H1 (cell line): ENCODE measurements around the gene FRMD4A. TPM values are rescaled to one million over a fixed set of nuclear protein-coding genes. Genes with fewer than 3 reads are reported as not detected.

Source experiments
- ASH2L ChIP-seq: fragments of 200-600, 300-600 bp; sonication (generic); IDR thresholded peaks from one replicate; pipeline ENCODE4 v1.7.1; 2017; ENCODE audit warnings: low read length
- HDAC2 ChIP-seq, 2 experiments: fragments of 300-600 bp in 1 of 2; sonication (generic) in 1 of 2; IDR thresholded peaks; 2 replicates each; pipeline ENCODE4 v1.6.1; 2011 to 2012; ENCODE audit warnings: low read depth in 2 of 2, low read length in 2 of 2, mild to moderate bottlenecking in 2 of 2, moderate library complexity in 2 of 2, borderline replicate concordance in 1 of 2, inconsistent platforms in 1 of 2
- JUN ChIP-seq: IDR thresholded peaks from 2 replicates; pipeline ENCODE4 v1.6.1; 2011; ENCODE audit warnings: low read depth, mild to moderate bottlenecking, improper control_type of control experiment, low read length
- KDM4A ChIP-seq: IDR thresholded peaks from one replicate; pipeline ENCODE4 v1.7.1; 2012; ENCODE audit warnings: low read depth, mild to moderate bottlenecking, moderate library complexity, low read length, inconsistent platforms; ENCODE audit not compliant: severe bottlenecking
- NRF1 ChIP-seq: IDR thresholded peaks from 2 replicates; pipeline ENCODE4 v1.6.1; 2011; ENCODE audit warnings: mild to moderate bottlenecking, low read depth, low read length, improper control_type of control experiment
- PHF8 ChIP-seq: fragments of 200-600 bp; sonication (generic); conservative IDR thresholded peaks from 2 replicates; pipeline ENCODE4 v1.7.1; 2012; ENCODE audit warnings: low read depth, mild to moderate bottlenecking, inconsistent platforms, low read length, moderate library complexity
- RXRA ChIP-seq: IDR thresholded peaks from 2 replicates; pipeline ENCODE4 v1.6.1; 2011; ENCODE audit warnings: low read depth, mild to moderate bottlenecking, low read length, moderate library complexity; ENCODE audit not compliant: insufficient read depth
- SIN3A ChIP-seq, 2 experiments: IDR thresholded peaks in 1 of 2; conservative IDR thresholded peaks in 1 of 2; 2 replicates each; pipeline ENCODE4 v1.6.1; 2011 to 2012; ENCODE audit warnings: low read length in 2 of 2, improper control_type of control experiment in 1 of 2, low read depth in 1 of 2, mild to moderate bottlenecking in 1 of 2
- ZNF274 ChIP-seq: IDR thresholded peaks from 2 replicates; pipeline ENCODE4 v1.7.0; 2012; ENCODE audit warnings: low read length, borderline replicate concordance; ENCODE audit errors: extremely low read depth
- polyA plus RNA-seq, 7 experiments: library from polyadenylated mRNA; depleted of rRNA in 3 of 7; stranded (reverse) in 5 of 7; unstranded in 2 of 7; fragments of >200 nt in 5 of 7; fragments of 200-250 nt in 2 of 7; gene quantifications; 1 replicate in 5 of 7; 2 replicates in 1 of 7; 4 replicates in 1 of 7; pipeline versions ENCODE4 v1.2.1 to v1.2.3, GENCODE V29; 2011 to 2013; ENCODE audit warnings: missing spikeins in 2 of 7, mixed read lengths in 2 of 7
- total RNA-seq: library from RNA; stranded (reverse); fragmentation: NEBNext Ultra II Directional; extraction: Animal tissue kit (Norgen Biotek cat#: 25700); gene quantifications from 2 replicates; pipeline ENCODE4 v1.2.1, GENCODE V29; 2021
- TF ChIP-seq, protein P1 (sequence below): fragments of 300-600 bp; sonication (generic); IDR thresholded peaks from 2 replicates; pipeline ENCODE4 v1.7.1; 2012; ENCODE audit warnings: low read length, moderate library complexity, mild to moderate bottlenecking, inconsistent platforms; ENCODE audit not compliant: insufficient replicate concordance

Gene FRMD4A
- total and polyA plus RNA-seq, 2 of the 8 experiments (the other 6 are each of a cell fraction or from before 2014, with no cell fraction given) = 38.6 to 39.6 TPM

DNA sequence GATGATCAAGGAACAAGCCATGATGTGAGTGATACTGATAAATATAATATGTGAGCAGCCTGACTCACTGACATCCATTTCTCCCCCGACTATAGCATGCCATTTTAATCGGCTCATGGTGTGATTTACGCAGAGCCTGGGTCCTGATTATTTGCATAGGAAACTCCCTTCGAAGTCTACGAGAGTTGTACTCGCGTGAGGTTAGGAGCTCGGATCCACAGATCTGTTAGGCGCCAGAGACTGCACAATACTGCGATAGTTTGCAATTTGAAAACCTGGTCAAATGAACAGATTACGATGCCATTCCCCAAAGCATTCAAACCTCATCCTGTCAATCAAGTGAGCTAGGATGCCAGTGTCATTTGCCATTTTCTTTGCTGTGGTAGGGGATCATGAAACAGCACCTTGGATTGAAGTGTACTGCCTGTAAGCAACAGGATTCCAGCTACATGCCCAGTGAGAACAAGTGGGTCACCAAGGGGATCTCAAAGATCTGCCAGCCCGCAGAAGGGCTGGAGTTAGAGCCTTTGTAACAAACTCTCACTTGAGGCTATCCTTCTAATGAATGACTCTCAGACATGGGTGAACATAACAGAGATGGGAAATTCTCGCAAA, 158.3 kb downstream of the FRMD4A start (continued):
- TF ChIP-seq, protein P1, sequence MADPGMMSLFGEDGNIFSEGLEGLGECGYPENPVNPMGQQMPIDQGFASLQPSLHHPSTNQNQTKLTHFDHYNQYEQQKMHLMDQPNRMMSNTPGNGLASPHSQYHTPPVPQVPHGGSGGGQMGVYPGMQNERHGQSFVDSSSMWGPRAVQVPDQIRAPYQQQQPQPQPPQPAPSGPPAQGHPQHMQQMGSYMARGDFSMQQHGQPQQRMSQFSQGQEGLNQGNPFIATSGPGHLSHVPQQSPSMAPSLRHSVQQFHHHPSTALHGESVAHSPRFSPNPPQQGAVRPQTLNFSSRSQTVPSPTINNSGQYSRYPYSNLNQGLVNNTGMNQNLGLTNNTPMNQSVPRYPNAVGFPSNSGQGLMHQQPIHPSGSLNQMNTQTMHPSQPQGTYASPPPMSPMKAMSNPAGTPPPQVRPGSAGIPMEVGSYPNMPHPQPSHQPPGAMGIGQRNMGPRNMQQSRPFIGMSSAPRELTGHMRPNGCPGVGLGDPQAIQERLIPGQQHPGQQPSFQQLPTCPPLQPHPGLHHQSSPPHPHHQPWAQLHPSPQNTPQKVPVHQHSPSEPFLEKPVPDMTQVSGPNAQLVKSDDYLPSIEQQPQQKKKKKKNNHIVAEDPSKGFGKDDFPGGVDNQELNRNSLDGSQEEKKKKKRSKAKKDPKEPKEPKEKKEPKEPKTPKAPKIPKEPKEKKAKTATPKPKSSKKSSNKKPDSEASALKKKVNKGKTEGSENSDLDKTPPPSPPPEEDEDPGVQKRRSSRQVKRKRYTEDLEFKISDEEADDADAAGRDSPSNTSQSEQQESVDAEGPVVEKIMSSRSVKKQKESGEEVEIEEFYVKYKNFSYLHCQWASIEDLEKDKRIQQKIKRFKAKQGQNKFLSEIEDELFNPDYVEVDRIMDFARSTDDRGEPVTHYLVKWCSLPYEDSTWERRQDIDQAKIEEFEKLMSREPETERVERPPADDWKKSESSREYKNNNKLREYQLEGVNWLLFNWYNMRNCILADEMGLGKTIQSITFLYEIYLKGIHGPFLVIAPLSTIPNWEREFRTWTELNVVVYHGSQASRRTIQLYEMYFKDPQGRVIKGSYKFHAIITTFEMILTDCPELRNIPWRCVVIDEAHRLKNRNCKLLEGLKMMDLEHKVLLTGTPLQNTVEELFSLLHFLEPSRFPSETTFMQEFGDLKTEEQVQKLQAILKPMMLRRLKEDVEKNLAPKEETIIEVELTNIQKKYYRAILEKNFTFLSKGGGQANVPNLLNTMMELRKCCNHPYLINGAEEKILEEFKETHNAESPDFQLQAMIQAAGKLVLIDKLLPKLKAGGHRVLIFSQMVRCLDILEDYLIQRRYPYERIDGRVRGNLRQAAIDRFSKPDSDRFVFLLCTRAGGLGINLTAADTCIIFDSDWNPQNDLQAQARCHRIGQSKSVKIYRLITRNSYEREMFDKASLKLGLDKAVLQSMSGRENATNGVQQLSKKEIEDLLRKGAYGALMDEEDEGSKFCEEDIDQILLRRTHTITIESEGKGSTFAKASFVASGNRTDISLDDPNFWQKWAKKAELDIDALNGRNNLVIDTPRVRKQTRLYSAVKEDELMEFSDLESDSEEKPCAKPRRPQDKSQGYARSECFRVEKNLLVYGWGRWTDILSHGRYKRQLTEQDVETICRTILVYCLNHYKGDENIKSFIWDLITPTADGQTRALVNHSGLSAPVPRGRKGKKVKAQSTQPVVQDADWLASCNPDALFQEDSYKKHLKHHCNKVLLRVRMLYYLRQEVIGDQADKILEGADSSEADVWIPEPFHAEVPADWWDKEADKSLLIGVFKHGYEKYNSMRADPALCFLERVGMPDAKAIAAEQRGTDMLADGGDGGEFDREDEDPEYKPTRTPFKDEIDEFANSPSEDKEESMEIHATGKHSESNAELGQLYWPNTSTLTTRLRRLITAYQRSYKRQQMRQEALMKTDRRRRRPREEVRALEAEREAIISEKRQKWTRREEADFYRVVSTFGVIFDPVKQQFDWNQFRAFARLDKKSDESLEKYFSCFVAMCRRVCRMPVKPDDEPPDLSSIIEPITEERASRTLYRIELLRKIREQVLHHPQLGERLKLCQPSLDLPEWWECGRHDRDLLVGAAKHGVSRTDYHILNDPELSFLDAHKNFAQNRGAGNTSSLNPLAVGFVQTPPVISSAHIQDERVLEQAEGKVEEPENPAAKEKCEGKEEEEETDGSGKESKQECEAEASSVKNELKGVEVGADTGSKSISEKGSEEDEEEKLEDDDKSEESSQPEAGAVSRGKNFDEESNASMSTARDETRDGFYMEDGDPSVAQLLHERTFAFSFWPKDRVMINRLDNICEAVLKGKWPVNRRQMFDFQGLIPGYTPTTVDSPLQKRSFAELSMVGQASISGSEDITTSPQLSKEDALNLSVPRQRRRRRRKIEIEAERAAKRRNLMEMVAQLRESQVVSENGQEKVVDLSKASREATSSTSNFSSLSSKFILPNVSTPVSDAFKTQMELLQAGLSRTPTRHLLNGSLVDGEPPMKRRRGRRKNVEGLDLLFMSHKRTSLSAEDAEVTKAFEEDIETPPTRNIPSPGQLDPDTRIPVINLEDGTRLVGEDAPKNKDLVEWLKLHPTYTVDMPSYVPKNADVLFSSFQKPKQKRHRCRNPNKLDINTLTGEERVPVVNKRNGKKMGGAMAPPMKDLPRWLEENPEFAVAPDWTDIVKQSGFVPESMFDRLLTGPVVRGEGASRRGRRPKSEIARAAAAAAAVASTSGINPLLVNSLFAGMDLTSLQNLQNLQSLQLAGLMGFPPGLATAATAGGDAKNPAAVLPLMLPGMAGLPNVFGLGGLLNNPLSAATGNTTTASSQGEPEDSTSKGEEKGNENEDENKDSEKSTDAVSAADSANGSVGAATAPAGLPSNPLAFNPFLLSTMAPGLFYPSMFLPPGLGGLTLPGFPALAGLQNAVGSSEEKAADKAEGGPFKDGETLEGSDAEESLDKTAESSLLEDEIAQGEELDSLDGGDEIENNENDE = no peak
- TF ChIP-seq RXRA = no peak
- TF ChIP-seq ASH2L = no peak
- TF ChIP-seq ZNF274 = no peak
- TF ChIP-seq PHF8 = no peak
- TF ChIP-seq HDAC2 (IDR thresholded peaks at IDR 0.05; ENCODE audit: borderline replicate concordance in 1 of 2, low read depth in 2 of 2, low read length in 2 of 2) = no peak
- TF ChIP-seq JUN = no peak
- no peak for TF ChIP-seq KDM4A
- no peak for TF ChIP-seq SIN3A (conservative IDR thresholded peaks at IDR 0.05 in 1 of 2, IDR thresholded peaks at IDR 0.05 in 1 of 2; ENCODE audit: low read depth in 1 of 2, low read length in 2 of 2)
- no peak for TF ChIP-seq NRF1
